Fibroblast of skin of left biceps (primary cell): Measurements from ENCODE around the gene PADI1.

Source experiments
- DNase-seq, 2 experiments: peaks; one replicate each; pipeline ENCODE4 v3.0.0-alpha.2; 2013; ENCODE audit warnings: low read depth in 2 of 2

PADI1 gene

DNA sequence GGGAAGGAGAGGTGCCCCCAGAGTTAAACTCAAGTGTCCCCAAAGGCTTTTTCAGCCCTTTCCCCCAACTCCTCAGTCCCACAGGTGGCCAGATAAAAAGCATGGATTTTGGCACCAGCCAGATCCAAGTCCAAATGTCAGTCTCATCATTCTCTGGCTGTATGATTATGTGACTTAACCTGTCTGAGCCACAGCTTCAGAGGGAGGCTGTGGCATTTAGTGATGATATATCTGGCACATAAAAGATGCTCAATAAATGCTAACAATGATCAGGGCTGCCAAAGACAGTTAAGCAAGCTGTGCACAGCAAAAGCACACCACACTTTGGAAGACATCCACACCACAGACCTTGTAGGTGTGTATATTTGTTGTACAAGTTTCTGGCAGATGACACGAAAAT, 38.3 kb downstream of the PADI1 start:
- DNase-seq, result no peak

DNA sequence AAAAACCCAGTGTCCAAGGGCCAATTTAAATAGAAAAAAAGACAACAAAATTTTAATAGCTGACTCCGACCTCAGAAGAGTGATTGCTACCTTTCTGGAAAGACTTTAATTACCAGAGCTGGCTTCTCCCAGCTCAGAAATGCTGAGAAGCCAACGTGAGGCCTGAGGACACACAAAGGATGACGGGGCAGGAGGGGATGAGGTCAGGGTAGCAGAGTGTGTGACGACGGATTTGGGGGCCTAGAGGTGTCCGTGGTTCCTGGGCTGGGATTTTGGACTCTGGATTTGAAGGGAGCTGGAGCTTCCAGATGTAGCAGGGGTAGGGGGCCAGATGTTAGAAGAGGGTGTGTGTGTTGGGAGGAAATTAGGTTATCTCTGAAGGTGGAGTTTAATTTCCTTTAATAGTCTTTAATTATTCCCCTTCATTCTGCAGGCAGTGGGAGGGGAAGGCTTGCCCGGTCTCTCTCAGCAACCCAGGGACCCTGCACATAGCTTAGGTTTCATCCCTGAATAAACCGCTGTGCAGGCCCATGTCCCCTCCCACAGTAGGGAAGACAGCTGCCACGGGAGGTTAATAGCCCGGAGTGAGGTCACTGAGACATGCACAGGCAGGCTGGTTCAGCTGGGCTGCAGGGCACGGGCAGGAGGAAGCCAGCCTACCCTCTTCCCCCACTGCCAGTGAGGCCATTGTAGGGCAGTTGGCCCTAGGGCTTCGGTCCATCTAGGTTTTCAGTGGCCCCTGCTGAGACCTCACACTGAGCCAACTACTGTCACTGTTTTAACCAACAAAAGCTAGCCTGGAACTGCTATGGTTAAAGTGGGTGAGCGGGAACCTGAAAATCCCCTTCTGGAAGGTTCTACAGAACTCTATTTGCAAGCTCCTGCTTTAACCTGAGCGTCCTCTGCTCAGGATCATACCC, 40.2 kb downstream of the PADI1 start:
- no peak for DNase-seq

DNA sequence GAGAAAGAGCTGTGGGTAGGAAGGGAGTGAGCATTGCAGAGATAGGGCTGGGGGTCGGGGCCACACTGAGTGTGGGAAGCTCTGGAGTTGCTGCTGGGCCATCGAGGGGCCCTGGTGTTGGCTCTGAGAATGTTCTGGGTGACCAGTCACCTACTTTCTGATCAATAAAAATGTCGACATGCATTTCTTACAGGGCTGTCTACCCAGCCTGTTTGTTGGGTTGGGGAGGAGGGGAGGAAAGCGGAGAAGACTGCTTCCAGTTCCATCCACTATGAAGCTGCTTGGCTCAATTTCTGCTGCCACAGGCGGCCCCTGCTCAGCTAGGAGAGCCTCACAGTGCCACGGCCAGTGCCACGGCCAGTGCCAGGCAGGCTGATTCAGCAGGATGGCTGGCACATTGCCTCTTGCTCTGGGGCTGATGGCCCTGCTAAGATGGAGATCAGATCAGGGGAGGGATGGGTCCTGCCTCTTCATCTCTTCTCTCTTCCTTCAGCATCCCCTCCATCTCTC, 40.9 kb downstream of the PADI1 start:
- DNase-seq, result no peak

DNA sequence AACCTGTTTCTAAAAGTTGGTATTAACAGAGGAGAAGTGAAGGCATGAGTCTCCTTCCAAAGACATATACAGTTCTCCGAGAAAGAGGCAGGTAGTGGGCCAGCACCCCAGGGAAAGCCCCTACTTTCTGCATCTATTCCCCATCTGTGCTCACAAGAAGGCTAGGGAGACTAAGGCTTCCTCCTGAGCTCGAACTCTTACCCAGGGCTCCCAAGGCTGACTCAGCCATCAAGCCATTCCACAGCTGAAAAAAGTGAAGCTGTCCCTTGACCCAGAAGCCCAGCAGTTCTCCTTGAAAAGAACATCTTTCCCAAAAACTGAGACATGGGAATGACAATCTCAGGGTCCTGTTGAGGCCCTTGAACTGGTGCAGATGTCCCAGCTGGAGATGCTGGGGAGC, 42.0 kb downstream of the PADI1 start:
- DNase-seq, result no peak

DNA sequence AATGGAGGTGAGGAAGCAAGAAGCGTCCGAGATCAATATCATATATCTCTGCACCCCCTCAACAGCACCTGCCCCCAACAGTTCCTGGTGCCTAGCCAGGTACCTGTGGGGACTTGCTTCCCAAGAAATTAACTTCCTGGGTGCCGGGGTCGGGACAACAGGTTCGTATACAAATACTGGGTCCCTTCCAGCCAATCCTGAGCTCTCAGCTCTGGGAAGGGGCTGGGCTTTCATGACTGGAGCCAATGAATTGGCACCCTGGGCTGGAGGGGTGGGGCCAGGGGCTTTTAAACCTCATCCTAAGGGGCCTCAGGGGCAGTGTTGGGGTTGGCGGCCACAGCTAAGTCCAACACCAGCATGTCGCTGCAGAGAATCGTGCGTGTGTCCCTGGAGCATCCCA, 43.9 kb downstream of the PADI1 start, which contains the start of gene PADI3:
TSS of gene PADI3 (plus strand) at position 318 of the 400 bp plus-strand sequence. CDS start at position 358, 40 bp downstream.
- DNase-seq, result no peak

DNA sequence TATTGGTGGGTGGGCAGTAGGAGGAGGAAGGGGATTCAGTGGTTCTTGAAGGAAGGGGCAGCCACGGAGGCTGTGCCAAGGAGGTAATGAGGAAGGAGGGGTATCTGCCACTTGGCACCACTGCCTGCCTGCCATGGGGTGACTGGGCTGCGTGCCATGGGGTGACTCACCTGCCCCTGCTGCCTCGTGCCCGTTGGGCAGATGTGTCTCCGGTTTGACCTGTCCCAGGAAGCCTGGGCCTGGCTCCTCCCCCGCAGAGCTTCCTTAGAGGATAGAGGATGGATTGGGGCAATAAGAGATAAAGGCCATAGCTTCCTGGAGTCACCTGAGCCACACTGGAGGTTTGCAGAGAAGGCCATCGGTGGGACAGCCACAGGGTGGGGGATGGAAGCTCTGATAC, 45.7 kb downstream of the PADI1 start:
- no peak for DNase-seq

DNA sequence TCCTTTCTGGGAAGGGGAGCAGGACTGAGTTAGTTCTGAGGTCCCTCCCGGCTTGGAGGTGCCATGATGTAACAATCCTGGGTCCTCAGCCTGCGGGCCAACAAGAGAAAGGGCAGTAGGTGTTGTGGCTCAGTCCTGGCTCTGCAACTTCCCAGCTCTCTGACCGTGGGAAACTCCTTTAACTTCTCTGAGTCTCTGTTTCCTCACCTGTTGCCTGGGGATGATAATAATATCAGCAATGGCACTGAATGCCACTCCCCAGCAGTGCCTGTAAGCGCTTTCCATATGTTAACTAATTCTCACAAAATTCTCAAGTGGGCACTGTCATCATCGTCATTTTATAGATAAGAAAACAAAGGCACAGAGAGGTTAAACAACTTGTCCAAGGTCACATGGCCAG, 46.3 kb downstream of the PADI1 start:
- DNase-seq, result no peak

DNA sequence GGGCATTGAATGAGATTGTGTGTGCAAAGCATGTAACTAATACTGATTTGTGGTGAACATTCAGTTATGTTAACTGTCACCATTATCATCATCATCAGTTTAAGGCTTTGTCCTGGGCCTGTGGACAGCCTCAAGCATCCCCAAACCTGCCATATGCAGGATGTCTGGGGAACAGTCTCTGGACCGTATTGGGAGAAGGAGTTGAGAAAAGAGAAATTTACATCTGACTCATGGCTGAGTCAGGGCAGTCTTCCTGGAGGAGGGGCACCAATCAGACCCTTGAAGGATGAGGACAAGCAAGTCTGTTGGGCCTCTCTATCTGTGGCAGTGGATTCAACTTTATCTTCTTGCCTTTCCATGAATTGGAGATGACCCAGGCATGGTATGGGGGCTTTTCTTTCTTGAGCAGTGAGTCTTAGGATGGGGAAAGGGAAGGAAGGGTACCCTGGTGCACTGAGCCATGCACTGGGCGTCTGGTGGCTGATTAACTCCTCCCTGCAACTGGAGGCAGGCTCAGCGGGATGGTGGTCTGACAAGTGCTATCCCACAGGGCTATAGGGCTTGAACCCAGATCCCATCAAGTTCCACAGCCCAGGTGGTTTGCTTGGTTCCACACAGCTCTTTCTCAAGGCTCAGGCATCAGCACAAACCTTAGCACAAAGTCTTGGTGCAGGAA, 46.9 kb downstream of the PADI1 start:
- DNase-seq, result no peak

DNA sequence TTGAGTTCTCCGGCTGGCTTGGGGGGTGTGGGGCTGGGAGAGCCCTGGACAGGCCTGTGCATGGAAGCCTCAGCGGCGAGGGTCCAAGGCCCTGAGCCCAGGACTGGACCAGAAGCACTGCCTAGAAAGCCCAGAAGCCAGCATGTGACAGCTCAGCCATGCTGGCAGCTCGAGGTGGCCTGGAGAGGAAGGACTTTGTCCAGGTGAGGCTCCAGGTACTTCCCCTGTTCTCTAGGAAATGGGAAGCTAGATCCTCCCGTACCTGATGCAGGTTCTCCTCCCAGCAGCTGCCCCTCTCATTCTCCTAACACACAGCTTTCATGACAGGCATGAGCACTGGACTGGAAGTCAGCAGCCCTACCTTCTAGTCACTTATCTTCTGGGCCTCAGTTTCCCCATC, 50.4 kb downstream of the PADI1 start:
- no peak for DNase-seq

DNA sequence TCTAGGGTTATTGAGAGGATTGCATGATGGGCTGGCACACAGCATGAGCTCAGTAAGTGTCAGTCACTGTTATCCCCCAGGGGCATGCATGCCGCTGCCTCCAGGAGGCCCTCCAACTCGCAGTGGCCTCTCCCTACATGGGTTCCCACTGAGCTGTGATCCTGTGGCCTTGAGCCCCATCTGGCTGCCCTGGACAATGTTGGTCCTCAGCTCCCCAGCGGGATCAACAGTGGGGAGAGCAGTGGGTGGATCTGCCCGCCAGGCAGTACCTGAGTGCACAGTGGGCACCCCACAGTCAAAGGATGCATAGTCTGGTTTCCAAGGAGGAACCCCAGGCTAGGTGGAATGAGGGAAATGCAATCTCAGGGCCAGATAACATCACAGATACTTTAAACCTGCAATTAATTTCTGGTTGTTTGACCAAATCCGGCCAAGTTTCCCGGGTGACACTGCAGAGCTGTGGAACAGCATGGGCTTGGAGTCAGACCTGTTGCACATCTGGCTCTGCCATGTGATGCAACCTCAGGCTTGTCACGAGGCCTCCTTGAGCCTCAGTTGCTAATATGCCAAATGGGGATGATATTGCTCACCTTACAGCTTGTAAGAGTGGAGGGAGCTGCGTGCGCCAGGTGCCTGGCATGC, 53.3 kb downstream of the PADI1 start:
- no peak for DNase-seq

DNA sequence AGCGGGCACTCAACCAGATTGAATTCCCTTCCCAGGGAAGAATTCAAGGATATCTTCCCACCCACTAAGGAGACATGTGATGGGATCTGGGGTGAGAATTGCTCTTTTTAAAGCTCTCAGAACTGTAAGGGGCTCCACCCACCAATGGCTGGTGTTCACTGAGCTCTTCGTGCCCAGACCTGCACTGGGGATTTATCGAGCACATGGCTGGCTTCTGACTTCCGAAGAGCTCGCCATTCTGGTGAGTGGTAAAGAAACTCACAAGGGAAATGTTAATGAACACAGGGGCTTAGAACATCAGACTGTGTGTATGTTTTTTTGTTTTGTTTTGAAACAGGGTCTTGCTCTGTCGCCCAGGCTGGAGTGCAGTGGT, 53.8 kb downstream of the PADI1 start:
- no peak for DNase-seq

DNA sequence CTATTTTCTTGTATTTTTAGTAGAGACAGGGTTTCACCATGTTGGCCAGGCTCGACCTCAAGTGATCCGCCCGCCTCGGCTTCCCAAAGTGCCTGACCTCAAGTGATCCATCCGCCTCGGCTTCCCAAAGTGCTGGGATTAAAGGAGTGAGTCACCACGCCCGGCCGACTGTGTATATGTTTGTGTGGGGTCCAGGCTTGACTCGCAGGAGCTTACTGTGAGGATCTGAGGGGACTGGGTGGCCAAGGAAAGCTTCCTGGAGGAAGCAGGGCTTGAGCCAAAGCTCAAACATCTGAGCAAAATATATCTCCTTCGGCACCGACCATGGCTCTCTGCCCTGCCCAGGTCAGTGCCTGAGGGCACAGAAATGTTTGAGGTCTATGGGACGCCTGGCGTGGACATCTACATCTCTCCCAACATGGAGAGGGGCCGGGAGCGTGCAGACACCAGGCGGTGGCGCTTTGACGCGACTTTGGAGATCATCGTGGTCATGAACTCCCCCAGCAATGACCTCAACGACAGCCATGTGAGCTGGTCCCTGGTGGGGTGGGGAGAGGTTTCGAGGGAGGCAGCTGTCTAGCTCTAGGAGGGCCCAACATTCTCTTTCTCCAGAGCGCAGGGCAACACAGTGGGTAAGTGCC, 54.4 kb downstream of the PADI1 start:
- DNase-seq, result no peak

DNA sequence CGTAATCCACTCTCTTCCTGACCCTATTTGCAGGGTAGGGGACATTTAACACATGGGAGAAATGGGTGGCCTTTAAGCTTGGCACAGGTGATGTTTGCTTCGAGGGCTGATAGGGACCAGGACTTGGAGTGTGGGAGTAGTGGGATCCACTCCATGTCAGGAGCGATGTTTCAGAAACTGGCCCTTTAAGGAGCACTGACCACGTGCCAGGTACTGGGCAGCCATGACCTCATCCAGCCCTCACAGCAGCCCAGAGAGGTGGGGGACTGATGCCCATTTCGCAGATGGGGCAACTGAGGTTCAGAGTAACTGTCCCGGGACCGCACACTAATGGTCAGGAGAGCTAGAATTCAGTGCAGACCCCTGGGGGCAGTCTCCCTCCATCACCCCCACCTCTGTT, 55.3 kb downstream of the PADI1 start:
- no peak for DNase-seq

DNA sequence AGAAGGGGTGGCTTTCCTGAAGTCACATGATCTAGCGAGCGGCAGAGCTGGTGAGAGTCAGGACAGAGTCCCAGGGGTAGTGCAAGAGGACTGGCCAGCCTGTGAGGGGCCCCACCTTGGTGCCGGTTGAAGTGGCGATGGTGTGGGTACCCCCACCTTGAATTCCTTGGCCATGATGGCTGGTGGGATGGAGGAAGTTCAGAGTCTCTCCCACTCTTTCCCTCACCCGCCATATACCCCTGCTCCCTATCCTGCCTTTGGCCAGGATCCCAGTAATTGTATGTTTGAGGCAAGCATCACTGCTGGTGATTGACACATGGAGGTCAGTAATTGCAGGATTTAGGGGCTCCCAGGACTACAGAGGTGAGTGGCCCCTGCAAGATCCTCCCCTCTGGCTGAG, 55.8 kb downstream of the PADI1 start:
- no peak for DNase-seq

DNA sequence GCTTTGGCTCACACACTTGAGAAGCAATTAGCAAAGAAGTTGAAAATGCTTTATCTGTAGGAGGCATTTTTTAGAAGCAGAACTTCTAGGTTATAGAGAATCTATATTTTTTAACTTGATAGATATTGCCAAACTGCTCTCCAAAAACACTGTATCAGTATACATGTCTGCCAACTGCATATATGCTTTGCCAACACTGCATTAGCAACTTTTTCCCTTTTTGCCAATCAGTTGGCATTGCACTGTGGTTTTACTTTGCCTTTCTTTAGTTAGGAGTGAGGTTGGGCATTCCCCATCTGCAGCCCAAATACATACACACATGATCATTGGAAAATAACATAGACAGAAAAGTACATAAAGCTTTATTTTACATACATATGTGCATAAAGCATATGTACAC, 59.0 kb downstream of the PADI1 start:
- no peak for DNase-seq

DNA sequence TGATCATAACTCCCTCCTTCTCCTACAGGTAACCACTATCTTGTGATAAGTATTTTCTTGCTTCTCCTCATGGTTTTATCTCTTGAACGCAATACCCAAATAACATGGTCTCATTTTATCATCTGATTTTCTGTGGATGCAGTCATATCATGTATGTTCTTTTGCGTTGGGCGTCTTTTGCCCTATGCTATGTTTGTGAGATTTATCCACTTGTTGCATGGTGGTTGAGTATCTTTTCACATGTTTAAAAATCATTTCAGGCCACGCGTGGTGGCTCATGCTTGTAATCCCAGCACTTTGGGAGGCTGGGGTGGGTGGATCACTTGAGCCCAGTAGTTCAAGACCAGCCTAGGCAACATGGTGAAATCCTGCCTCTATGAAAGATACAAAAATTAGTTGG, 59.5 kb downstream of the PADI1 start:
- no peak for DNase-seq

DNA sequence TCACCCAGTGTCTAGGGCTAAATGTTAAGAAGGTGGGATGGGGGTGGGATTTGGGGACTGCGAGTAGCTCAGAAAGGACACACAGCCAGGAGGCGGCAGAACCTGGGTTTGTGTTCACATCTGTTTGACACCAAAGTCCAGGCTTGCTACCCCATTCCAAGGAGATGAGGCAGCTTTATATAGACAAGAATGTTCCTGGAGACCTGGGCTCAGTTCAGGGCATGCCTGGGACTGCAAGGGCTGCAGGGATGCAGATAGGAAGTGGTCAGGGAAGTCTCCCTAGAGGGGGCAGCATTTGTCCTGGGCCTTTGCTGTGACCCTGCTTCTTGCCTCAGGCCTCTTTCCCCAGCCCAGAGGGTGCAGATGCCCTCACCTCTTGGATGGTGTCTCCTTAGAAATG, 60.2 kb downstream of the PADI1 start:
- no peak for DNase-seq

DNA sequence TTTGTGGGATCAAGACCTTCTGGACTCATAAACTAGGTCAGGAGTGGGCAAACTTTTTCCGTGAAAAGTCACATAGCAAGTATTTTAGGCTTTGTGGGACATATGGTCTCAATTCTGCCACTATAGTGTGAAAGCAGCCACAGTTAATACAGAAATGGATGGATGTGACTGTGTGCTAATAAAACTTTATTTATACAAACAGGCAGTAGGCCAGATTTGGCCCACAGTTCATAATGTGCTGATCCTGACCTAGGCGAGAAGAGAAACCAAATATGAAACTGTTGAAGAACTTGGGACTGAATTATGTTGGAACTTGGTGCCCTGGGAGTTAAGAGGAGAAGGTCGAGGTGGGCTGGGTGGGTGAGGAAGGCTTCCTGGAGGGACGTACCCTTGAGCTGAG, 61.0 kb downstream of the PADI1 start:
- DNase-seq, result no peak

DNA sequence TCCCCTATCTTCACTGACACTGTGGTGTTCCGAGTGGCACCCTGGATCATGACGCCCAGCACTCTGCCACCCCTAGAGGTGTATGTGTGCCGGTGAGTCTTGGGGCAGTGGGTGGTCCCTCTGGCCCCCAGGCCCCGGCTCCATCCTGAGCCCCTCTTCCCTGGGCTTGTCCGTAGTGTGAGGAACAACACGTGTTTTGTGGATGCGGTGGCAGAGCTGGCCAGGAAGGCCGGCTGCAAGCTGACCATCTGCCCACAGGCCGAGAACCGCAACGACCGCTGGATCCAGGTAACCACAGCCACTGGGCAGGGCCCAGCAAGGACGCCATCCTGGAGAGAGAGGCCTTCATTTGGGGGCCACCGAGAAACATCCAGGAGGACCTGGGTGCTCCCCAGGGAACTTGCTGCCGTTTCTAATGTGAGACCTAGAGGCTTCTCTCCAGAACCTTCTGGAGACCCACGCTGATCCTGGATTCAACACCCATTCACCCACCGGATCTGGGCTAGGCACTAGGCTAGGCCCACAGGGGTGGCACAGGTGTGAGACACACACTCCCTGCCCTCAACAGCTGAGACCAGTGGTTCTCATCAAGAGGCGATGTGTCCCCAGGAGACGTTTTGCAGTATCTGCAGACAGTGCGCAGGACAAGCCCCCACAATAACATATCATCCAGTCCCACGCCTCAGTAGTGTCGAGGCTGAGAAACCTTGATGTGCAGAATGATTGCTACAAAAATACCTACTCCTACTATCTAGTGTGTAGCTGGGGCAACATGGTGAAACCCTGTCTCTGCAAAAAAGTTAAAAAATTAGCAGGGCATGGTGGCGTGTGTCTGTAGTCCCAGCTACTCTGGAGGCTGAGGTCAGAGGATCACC, 66.2 kb downstream of the PADI1 start:
- DNase-seq, result no peak

DNA sequence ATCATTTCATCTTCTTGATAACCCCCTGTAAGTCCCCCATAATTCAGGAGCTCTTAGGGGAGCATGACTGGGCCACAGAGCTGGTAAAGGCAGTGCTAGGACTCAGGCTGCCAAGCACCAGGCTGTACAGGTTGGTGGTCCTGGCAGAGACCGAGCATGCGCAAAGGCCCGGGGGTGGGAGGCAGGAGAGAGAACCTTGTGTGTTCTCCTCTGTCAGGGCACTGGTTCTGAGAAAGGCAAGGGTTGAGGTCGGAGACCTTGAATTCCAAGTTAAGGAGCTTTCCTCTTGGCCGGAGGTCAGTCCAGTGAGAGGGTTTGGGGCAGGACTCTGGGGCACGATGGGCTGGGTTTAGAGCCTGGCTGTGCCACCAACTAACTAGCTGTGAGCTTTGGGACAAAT, 67.1 kb downstream of the PADI1 start:
- no peak for DNase-seq

DNA sequence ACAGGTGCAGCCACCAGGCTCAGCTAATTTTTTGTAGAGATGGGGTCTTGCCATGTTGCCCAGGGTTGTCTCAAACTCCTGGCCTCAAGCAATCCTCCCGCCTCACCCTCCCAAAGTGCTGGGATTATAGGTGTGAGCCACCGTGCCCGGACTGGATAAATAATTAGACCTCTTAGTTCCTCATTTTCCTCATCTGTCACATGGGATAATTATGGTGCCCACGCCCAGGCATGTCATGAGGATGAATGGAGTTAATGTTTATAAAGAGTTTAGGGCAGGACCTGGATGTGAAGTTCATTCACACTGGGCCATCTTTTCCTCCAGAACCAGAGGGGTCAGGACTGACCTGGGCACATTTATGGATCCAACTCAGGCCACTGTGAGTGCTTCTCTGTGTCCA, 67.7 kb downstream of the PADI1 start:
- DNase-seq, result no peak
